A172 (cell line): ENCODE data around the gene CPTP. TPM values are rescaled to one million over a fixed set of nuclear protein-coding genes. Genes with fewer than 3 reads are reported as not detected.
"Not testable (repeated sequence)": the region's sequence is repeated elsewhere in the genome, so short reads cannot be mapped to it uniquely, and the experiment has no call there.

Experiments used
- DNase-seq: peaks from one replicate; pipeline ENCODE4 v3.0.0-alpha.2; 2015; ENCODE audit warnings: low spot score
- total RNA-seq: library from RNA; depleted of rRNA; stranded (reverse); fragments of >200 nt; shearing (Covaris generic); gene quantifications from 2 replicates; pipeline ENCODE4 v1.2.3, GENCODE V29; 2014; rRNA removed

Gene CPTP
- total RNA-seq, 1 experiment from 2014 or later = 19.5 TPM

DNA sequence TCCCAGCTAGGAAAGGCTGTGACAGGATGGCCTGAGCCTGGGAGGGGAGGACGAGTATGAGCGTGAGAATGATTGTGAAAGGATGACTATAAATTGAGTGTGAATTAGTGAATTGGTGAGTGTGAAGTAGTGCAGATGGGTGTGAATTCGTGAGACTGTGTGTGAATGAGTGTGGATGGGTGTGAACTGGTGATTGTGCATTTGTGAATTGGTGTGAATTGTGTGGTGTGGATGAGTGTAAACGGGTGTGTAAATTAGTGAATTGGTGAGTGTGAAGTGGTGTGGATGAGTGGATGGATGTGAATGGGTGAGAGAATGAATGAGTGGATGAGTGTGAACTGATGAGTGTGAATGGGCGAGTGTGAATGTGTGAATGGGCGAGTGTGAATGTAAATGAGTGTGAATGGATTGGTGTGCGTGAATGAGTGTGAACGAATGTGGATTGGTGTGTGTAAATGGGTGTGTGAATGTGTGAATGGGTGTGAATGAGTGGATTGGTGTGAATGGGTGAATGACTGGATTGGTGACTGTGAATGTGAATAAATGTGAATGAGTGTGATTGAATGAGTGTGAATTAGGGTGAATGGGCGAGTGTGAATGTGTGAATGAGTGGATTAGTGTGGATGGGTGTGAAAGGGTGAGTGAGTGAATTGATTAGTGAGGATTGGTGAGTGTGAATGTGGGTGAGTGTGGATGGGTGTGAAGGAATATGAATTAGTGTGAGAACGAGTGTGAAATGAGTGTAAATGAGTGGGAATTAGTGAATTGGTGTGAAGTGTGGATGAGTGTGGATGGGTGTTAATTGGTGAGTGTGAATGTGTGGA, 41.5 kb downstream of the CPTP start:
- no peak for DNase-seq

DNA sequence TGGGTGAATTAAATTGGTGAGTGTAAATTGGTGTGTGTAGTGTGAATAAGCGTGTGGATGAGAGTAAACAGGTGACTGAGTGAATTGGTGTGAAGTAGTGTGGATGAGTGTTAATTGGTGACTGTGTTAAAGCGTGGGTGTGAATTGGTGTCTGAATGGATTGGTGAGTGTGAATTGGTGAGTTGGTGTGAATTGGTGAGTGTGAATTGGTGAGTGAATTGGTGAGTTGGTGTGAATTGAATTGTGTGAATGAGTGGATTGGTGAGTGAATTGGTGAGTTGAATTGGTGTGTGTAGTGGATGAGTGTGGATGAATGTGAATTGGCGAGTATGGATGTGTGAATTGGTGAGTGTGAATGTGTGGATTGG, 42.1 kb downstream of the CPTP start:
- DNase-seq = no peak

GRCh38 chr1:1367315-1367714, 42.7 kb downstream of the CPTP start:
- DNase-seq = no peak

DNA sequence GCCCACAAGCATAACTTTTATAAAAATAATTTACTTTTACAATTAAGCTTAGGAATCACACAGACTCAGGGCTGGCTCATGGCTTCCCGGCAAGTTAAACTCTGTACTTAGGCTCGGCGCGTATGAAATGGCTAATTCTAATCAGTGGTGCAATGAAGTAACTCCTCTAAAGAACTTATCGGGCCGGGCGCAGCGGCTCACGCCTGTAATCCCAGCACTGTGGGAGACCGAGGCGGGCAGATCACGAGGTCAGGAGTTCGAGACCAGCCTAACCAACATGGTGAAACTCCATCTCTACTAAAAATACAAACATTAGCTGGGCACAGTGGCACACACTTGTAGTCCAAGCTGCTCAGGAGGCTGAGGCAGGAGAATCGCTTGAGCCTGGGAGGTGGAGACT, 45.5 kb downstream of the CPTP start:
- not testable (repeated sequence) for DNase-seq

GRCh38 chr1:1370771-1371300, 46.2 kb downstream of the CPTP start:
- no peak for DNase-seq

- no peak for DNase-seq
Measured at GRCh38 chr1:1371364-1371745, 46.8 kb downstream of the CPTP start.

GRCh38 chr1:1371746-1372711, 47.4 kb downstream of the CPTP start:
- no peak for DNase-seq

DNA sequence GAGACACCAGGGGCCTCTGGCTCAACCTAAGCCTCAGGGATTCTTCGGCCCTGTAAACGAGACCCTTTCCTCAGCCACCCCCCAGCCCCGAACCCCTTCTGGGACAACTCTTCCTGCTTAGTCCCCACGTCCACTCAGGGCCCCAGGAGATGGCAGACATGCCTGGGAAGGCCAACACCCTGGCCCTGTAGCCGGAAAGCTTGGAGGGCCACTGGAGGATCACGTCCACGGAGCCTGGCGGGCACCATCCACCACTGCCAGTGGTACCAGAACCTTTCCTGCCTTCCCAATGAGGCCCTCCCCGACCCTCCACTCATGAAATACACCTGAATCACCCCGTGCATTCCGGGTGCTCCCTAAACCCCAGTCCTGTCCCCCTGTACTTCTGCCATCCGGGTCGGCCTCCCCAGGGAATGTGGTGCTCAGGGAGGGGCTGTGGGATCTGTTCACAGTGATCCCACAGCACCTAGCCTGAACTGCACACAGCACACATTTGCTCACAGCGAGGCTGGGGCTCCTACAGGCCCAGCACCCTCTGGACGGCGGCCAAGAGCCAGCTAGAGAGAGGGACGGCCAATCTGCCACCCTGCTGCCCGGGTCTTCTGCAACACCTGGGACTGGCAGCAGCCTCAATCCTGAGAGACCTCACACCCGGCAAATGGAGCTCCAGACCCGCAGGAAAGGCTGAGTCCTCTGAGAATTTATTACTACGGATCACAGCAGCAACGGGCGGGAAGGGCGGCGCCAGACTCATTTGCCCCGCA, 48.6 kb downstream of the CPTP start:
- DNase-seq = no peak

DNA sequence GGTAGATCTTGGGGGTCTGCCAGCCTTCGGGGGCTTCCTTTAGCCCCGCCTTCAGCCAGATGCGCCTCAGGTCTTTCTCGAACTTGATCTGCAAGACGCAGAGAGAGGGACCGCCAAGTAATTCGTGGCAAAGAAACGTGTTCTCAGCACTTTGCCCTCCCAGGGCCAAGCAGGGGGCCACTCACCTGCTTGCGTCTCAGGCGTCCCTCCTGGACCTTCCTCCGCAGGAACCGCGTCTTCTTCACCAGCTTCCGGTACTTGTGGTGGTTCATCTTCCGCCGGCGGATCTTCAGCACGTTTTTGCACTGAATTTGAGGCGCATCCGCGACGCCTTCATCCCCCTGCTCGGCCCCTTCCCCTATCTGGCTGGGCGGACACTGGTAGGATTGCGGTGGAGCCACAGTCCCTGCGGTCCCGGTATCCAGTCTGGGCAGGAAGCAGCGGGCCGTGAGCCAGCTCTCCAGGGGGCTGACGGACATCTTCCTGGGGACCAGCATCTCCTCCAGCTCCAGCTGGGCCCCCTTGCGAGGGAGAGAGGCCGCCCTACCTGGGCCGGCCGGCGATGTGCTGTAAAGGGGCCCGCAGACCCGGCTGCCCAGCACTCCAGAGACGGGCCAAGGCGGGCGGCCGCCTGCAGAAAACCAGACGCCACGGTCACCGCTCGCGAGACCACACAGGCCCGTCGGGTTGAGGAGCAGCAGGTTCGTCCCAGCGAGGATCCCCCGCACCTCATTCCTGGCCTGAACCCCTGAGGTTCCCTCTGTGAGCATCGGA, 49.4 kb downstream of the CPTP start:
- no peak for DNase-seq

GRCh38 chr1:1374589-1374928, 50.0 kb downstream of the CPTP start:
- DNase-seq = no peak

DNA sequence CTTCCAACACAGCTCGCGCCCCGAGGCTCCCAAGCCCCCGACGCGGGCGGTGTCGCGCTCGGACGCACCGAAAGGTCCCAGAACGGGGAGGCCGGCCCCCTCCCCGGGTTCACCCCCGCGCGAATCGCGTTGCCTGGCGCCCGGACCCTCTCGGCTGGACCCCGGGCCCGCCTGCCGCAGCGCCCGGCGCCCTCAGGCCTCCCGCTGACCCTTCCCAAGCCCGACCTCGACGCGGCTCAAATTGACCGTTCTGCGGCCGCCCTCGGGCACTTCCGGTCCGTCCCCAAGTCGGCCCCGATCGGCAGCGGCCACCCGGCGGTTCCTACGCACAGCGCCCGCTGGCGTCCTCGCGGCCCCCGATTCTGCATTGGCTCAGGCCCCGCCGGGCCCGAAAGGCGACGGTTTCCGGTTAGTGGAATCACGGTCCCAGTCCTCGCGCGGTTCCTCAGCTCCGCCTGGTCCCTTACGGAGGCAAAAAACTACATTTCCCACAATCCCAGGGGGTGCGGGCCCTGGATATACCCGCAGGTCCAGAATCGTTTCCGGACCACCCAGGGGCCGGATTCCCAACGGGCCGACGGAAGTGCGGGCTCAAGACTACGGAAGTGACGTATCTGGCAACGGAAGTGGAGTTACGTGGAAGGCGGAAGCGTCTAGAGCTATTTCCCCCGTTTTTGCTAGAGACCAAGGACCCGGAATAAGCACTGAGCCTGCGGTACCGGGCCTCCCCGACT, 50.5 kb downstream of the CPTP start, which contains the start of gene AURKAIP1:
Gene AURKAIP1, minus strand, starts transcription at position 279 of the 734 bp plus-strand sequence. CDS start 451 bp downstream, outside the sequence.
- DNase-seq = peak; percentile 95

DNA sequence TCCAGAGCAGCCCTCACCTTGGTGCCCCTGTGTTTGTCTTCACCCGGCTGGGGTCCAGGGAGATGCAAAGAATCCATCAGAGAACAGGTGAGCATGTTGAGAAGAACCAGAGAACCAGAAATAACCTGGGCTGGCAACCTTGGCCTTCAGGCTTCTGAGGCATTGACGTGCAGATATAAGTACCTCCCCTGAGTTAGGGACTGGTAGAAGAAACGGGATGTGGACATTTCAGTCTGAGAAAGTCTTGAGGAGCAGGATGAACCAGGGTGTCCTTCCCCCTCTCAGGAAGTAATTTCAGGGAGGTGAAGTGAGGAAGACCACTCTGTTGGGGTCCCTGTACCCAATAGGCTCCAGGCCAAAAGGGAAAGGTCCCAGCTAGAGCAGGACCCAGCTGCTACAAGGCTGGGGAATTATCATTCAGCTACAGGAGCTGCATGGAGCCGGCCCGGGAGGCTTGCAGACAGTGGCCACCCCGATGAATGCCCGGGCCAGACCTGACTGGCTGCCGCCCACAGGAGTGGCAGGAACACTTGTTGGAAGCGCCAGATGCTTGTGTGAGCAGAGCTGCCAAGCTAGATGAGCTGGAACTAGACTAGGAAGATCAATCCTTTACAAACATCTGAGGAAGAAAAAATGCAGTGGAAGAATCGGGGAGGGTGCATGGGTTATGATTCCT, 52.1 kb downstream of the CPTP start:
- DNase-seq = no peak

DNA sequence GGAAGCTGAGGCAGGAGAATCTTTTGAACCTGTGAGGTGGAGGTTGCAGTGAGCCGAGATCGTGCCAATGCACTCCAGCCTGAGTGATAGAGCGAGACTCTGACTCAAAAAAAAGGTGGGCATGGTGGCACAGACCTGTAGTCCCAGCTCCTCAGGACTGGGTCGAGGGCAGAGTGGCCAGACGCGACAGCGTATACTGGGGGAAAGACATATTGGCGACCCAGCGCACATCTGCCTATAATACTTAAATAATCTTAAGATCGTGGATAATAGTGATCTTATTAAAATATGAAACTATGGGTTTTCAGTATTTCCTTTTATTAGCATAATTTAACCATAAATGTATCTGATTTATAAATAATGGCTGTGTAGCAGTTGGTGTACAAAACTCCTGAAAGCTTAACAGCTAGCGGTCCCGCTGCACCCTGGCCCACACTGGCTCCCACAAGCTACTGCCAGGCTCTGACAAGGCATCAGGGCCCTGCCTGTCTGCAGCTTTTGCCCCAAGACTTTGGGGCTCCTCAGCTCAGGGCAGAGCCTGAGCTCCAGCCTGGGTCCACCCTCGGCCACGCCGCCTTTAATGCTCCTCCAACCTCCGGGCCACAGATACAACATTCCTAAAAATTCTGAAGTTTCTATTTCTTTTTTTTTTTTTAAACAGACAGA, 53.1 kb downstream of the CPTP start:
- DNase-seq = no peak

Other genes starting within 250 kb of the CPTP start
- 8.2 and 10.0 TPM in 2 replicates for gene C1orf159, start 208.7 kb upstream of the CPTP start, total RNA-seq
- not detected in 2 replicates for gene TTLL10, start 150.9 kb upstream of the CPTP start, total RNA-seq
- not detected in 2 replicates for gene TNFRSF18, start 118.2 kb upstream of the CPTP start, total RNA-seq
- gene TNFRSF4, start 110.6 kb upstream of the CPTP start, total RNA-seq = not detected in 2 replicates
- 93.4 and 109 TPM in 2 replicates for gene SDF4, start 92.8 kb upstream of the CPTP start, total RNA-seq
- gene B3GALT6, start 92.6 kb upstream of the CPTP start, total RNA-seq = 30.7 and 38.8 TPM in 2 replicates
- not detected in 2 replicates for gene C1QTNF12, start 78.1 kb upstream of the CPTP start, total RNA-seq
- 26.2 and 38.0 TPM in 2 replicates for gene UBE2J2, start 50.9 kb upstream of the CPTP start, total RNA-seq
- 0.83 and 0.93 TPM in 2 replicates for gene SCNN1D, start 44.4 kb upstream of the CPTP start, total RNA-seq
- gene ACAP3, start 16.9 kb upstream of the CPTP start, total RNA-seq = 37.2 and 37.5 TPM in 2 replicates
- gene PUSL1, start 16.2 kb upstream of the CPTP start, total RNA-seq = 15.6 and 17.3 TPM in 2 replicates
- gene INTS11, start 142 bp upstream of the CPTP start, total RNA-seq = 48.4 and 56.7 TPM in 2 replicates
- 0.22 and 0.33 TPM in 2 replicates for gene TAS1R3, start 6.5 kb downstream of the CPTP start, total RNA-seq
- 47.7 and 58.2 TPM in 2 replicates for gene DVL1, start 24.6 kb downstream of the CPTP start, total RNA-seq
- gene MXRA8, start 33.8 kb downstream of the CPTP start, total RNA-seq = 0.24 TPM in 1 of 2 replicates, not detected in the other
- 120 and 123 TPM in 2 replicates for gene AURKAIP1, start 50.4 kb downstream of the CPTP start, total RNA-seq
- 35.6 and 43.2 TPM in 2 replicates for gene CCNL2, start 74.5 kb downstream of the CPTP start, total RNA-seq
- 117 and 151 TPM in 2 replicates for gene MRPL20, start 82.5 kb downstream of the CPTP start, total RNA-seq
- 0.12 TPM in 1 of 2 replicates, not detected in the other for gene ANKRD65, start 96.5 kb downstream of the CPTP start, total RNA-seq
- 0.91 and 2.0 TPM in 2 replicates for gene VWA1, start 110.9 kb downstream of the CPTP start, total RNA-seq
- not detected in 2 replicates for gene ATAD3C, start 124.9 kb downstream of the CPTP start, total RNA-seq
- 8.0 and 12.0 TPM in 2 replicates for gene ATAD3B, start 147.0 kb downstream of the CPTP start, total RNA-seq
- 16.4 and 19.2 TPM in 2 replicates for gene ATAD3A, start 187.4 kb downstream of the CPTP start, total RNA-seq
- gene TMEM240, start 215.8 kb downstream of the CPTP start, total RNA-seq = not detected in 2 replicates